Measurements from ENCODE around the gene RAB6B. TPM values are rescaled to one million over a fixed set of nuclear protein-coding genes. Genes with fewer than 3 reads are reported as not detected.

Gene RAB6B
- total RNA-seq, 1 experiment from 2014 or later, result 18.0 TPM

GRCh38 chr3:133917144-133917543, 21.5 kb upstream of the RAB6B start:
- Mint-ChIP-seq H3K27me3 (ENCODE audit: low read depth) (no peaks in the 10 kb centered on the region), H3K36me3 (no peaks in the 10 kb centered on the region)
- CTCF ChIA-PET, result no interaction called here

More at GRCh38 chr3:133917144-133917543, 21.5 kb upstream of the RAB6B start:
- DNase-seq (ENCODE audit: low spot score) (no peak), ATAC-seq (no peak)
- POLR2A ChIA-PET, result no interaction called here
- Mint-ChIP-seq H3K4me3 (no peak overlapping the region), H3K9me3 (peaks cover 17% of the 10 kb centered on the region), H3K27ac (no peak overlapping the region), H3K4me1 (no peaks in the 10 kb centered on the region)
- TF ChIP-seq USF1 (CRISPR knock-in tag; IDR thresholded peaks at IDR 0.05), result no peak
- TF ChIP-seq RORB (CRISPR knock-in tag; IDR thresholded peaks at IDR 0.05), result no peak
- TF ChIP-seq E2F4 (CRISPR knock-in tag; IDR thresholded peaks at IDR 0.05; ENCODE audit: borderline replicate concordance, low read depth), result no peak
- TF ChIP-seq ELF4 (CRISPR knock-in tag; IDR thresholded peaks at IDR 0.05; ENCODE audit: low read depth), result no peak
- no peak for TF ChIP-seq TEAD1 (CRISPR knock-in tag; IDR thresholded peaks at IDR 0.05)
- no peak for TF ChIP-seq AFF4 (CRISPR knock-in tag; IDR thresholded peaks at IDR 0.05; ENCODE audit: borderline replicate concordance)
- no peak for TF ChIP-seq ZNF263 (CRISPR knock-in tag; IDR thresholded peaks at IDR 0.05; ENCODE audit: low read depth)
- no peak for TF ChIP-seq HMGXB4 (CRISPR knock-in tag; IDR thresholded peaks at IDR 0.05)
- TF ChIP-seq IRF1 (CRISPR knock-in tag; IDR thresholded peaks at IDR 0.05), result no peak
- TF ChIP-seq KAT7 (CRISPR knock-in tag; IDR thresholded peaks at IDR 0.05; ENCODE audit: borderline replicate concordance), result no peak
- no peak for TF ChIP-seq ATF3 (CRISPR knock-in tag; conservative IDR thresholded peaks at IDR 0.05)
